Stimulated activated CD4-positive, alpha-beta T cell treated with anti-CD3 and anti-CD28 coated beads, Interleukin-12 subunit alpha, Interleukin-12 subunit beta, amount 100 ng/mL, for 4 hours (primary cell): ENCODE measurements around the gene PAPPA.

ENCODE experiments used
- DNase-seq: peaks from one replicate; pipeline ENCODE4 v3.0.0-alpha.2; 2020

Gene PAPPA

GRCh38 chr9:116430849-116431248 is 277.3 kb downstream of the PAPPA start:
- no peak for DNase-seq

GRCh38 chr9:116432051-116432450 is 278.5 kb downstream of the PAPPA start:
- DNase-seq: no peak

DNA sequence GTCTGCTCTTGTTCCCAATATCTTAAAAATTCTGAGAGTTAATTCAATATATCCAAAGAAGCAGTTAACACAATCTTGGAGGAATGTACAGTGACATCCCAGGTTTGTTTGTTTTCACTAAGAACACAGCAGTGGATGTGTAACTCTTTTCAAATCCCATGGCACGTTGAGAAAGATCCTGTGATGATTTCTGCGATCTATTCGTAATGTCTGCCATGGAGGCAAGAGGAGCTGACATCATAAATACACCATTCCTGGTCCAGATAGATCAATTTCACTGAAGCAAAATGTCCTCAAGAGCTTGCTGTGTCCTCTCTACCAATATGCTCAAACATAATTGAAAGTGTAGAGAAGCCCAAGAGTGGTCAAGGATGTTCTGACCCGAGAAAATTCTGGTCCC is 280.7 kb downstream of the PAPPA start:
- DNase-seq: no peak

GRCh38 chr9:116435706-116436105 is 282.1 kb downstream of the PAPPA start:
- DNase-seq: no peak

DNA sequence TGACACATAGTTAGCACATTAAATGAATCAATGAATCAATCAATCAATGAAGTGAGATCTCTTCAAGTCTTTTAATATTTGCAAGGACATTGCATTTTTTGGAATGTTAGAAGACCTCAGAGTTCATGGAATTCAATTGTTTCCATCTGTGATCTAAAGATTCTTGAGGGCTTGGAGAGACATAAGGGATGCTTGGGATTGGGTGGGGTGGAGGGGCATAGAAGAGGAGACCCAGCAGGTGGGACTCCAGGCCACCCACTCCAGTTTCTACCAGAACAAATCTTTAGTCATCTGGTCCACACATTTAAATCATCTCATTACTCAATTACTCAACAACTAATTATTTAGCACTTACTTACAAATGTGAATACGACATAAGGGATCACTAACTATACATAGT is 282.5 kb downstream of the PAPPA start:
- DNase-seq: no peak

GRCh38 chr9:116437411-116438370 is 284.1 kb downstream of the PAPPA start:
- no peak for DNase-seq

DNA sequence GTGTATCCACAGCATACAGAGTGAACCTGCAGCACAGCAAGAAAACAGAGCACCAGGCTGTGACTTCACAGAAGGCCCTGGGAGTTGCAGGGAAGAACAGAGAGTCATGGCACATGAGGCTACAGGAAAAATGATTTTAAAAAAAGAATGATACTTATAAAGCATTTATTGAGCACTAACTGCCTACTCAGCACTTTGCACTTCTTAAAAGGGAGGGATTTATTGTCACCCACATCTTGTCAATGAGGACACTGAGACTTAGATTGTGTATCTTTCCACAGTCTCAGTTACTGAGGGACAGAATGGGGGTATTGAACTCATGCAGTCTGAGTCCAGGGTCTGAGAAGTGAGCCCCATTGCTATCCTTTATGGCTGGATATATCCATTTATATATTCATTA is 288.9 kb downstream of the PAPPA start:
- DNase-seq: no peak

DNA sequence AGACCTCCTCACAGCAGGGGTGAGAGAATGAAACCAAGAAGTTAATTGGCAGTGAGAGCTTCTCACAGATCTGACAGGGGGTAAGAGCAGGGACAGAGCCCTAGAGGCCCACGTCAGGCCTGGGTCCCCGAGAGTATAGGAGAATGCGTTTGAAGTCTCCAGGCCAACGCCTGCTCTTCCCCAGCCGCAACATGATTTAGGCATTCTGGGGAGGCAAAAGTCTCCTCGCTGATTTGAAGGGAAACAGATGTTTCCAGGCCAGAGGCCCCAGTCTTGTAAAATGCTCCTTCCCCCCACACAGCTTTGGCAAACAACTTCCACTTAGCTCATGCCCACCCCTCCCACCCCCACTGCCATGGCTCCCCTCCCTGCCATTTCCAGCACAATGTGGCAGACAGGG is 294.3 kb downstream of the PAPPA start:
- DNase-seq: no peak

GRCh38 chr9:116448431-116448830 is 294.8 kb downstream of the PAPPA start:
- DNase-seq: no peak

- DNase-seq: no peak
Observed at GRCh38 chr9:116449949-116450348, 296.4 kb downstream of the PAPPA start.

GRCh38 chr9:116450378-116451139 is 297.0 kb downstream of the PAPPA start:
- no peak for DNase-seq

- DNase-seq: no peak
Observed at GRCh38 chr9:116451500-116452115, 298.0 kb downstream of the PAPPA start.
